GM19240 (cell line): ENCODE data around the gene ANGEL2.
"Not testable (repeated sequence)": the region's sequence is repeated elsewhere in the genome, so short reads cannot be mapped to it uniquely, and the experiment has no call there.

Experiments used
- DNase-seq: peaks from one replicate; pipeline ENCODE4 v3.0.0; 2011; ENCODE audit warnings: low spot score; ENCODE audit not compliant: insufficient read length

ANGEL2 gene

DNA sequence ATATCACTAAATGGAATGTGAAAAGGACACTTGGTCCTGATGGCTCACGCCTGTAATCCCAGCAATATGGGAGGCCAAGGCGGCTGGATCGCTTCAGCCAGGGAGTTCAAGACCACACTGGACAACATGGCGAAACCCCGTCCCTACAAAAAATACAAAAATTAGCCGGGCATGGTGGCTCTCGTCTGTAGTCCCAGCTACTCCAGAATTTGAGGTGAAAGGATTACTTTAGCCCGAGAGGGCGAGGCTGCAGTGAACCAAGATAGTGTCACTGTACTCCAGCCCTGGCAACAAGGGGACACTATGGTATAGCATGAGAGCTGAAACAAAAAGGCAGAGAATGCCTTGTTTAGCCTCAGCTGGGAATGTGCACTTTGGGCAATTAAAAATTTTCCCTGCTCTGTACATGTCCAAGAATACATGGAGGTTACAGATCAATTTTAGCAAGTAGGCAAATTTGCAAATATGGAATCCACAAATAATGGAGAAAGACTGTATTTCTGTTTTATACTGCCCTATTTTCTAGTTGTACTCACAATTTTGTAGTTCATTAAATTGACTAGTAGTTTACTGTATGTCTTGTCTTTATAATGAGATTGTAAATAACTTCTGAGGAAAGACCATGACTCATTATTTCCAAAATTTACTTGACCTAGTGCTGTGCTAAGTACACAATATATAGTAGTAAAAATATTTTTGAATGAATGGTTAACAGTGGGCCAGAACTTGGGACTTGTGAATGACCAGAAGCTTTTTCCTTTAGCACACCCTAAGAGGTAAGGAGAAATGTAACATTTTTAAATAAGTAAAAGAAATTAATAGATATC, 2.0 kb upstream of the ANGEL2 start:
- DNase-seq, result no peak

DNA sequence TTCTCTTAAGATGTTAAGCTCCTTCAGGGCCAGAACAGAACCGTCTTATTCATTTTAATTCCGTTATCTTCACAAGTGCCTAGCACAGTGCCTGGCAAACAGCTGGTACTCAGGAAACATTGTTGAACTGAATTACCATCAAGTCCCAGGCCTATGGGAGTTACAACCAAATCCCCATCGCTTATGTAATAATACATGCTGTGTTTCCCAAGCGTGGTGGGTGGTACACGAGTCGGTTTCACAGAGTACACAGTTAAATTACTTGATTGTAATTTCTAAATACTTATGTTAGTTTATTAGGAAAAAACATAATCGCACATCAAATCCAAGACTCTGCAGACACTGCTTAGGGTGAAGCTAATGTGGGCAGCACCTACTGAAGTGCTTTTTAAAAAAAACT, 1.0 kb downstream of the ANGEL2 start:
- no peak for DNase-seq

DNA sequence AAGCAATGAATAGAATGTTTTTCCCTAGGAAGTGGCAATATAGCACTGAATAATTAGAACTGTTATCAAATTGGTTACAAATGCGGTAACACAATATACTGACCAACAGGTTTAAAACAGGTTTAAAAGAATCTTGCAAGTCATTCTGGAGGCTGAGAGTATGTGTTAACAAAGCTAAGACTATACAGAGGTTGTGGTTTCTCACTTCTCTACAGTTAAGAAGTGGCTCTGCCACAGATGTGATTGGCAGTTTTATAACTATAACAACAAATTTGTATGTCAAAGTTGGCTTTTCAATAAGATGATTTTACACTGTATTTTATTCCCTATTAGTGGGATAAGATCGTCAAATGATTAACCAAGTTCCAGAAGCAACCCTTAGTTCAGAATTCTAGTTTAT, 7.1 kb downstream of the ANGEL2 start:
- no peak for DNase-seq

DNA sequence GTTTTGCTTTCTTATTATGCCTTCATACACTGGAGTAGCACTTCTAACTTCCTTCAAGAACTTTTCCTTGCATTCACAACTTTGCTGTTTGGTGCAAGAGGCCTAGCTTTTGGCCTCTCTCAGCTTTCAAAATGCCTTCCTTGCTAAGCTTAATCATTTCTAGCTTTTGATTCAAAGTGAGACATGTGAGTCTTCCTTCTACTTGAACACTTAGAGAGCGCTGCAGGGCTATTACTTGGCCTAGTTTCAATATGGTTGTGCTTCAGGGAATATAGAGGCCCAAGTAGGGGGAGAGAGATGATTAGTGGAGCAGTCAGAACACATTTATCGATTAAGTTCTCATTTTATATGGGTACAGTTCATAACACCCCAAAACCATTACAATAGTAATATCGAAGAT, 12.4 kb downstream of the ANGEL2 start:
- DNase-seq, result no peak

DNA sequence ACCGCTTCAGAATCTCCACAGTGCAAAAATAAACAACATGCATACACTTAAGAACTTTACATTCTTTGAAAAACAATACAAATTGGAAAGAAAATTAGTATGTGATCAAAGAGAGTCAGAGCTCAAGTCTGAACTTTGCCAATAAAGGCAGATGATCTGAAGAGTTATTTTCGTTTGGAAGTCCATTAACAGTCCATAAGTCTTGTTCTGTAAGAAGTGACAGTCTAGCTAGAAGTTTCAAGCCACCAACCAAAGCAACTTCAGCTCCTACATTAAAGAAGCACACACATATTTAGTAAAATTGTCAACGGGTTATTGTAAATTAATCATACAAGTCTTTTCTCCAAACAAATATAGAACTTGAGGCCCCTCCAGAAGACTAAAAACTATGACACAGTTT, 20.7 kb downstream of the ANGEL2 start:
- DNase-seq, result no peak

DNA sequence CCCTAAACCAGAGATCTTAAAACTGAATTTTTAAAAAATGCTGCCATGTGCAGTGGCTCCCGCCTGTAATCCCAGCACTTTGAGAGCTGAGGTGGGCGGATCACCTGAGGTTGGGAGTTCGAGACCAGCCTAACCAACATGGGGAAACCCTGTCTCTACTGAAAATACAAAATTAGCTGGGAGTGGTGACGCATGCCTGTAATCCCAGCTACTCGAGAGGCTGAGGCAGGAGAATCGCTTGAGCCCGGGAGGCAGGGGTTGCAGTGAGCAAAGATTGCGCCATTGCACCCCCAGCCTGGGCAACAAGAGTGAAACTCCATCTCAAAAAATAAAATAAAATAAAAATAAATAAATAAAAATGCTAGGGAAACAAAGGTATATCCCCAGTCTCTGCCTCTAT, 21.7 kb downstream of the ANGEL2 start:
- DNase-seq, result not testable (repeated sequence)

DNA sequence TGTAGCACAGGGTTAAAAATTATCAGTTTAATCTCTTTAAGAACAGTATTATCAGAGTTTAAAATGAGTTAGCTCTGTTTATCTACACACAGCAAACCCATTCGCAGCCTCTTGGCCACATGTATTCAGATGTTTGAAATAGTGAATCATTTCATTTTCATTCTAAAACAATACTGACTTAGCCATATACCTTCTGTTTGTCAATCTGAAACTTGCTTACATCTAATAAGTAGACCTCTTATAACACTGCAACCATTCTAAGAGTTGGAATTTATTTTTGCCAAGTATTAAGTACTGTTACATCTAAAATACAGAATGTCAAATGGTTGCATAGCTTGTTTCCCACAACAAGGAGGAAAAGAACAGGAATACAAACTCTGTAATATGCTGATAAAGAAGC, 25.4 kb downstream of the ANGEL2 start:
- DNase-seq, result no peak

DNA sequence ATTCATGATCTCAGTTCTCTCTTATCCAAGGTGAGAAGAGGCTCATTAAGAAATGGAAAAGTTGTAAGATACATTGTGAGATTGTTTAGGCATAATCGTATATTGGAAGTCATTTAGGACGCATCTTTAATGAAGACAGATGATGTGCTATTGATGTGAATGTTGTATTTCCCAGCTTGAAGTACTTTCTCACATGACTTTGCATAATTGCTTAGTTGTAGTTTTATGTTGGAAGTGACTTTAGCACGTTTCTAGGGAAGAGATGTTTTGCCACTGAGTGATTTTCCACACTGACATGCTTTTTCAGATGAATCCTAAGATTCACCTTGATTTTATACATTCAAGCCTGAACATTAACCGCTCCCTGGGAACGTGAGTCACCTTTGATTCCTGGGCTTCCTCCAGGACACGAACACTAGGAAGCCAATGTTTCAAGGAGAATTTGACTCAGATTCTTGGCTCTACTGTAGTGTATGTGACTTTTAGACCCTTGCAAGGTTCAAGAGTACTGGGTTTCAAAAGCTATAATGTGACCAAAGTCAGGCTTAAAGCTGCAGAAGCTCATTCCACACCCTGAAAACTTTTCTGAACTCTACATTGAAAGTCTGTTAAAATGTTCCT, 27.9 kb downstream of the ANGEL2 start:
- DNase-seq, result no peak

DNA sequence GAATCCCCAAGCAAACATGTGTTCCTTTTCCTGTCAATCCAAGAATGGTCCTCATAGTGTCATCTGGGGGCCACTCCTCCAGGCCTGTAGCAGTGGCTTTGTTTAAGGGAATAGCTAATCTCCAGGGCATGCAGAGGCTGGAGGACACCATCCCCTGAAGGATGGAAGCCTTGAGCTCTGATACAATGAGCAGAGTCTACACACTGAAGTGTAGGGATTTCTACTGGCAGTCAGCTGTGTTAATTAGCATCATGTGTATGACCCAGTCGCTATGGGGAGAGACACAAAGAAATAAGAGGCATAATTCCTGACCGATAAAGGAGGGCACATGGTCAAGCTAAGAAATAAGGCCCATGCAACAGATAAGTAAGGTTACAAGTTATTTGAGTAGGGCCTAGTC, 29.1 kb downstream of the ANGEL2 start:
- no peak for DNase-seq

DNA sequence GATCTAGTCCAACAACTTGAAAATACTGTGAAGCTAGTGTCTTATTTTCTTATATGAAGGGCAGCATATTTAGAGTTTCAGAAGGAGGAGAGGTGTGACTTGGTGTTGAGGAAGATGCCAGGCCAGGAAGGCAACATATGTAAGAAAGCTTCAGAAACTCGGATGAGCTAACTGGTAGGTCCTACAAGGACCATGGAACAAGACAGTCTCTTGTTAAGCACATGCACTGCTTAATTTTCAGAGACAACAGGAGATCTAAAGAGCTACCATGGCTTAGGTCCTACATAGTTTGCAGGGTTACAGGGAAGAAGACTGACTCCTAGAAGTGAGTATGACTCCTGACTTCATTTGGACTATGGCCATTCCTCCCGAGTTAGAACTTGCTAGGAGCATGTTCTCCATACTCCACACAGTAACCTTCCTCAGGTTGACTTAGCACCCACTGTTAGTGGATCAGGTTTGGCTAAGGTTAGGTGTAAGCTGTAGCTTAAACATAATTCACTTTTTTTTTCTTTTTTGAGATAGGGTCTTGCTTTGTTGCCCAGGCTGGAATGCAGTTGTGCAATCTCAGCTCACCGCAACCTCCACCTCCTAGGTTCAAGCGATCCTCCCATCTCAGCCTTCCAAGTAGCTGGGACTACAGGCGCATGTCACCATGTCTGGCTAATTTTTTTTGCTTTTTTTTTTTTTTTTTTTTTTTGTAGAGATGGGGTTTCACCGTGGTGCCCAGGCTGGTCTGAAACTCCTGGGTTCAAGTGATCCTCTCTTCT, 31.0 kb downstream of the ANGEL2 start:
- DNase-seq, result no peak

DNA sequence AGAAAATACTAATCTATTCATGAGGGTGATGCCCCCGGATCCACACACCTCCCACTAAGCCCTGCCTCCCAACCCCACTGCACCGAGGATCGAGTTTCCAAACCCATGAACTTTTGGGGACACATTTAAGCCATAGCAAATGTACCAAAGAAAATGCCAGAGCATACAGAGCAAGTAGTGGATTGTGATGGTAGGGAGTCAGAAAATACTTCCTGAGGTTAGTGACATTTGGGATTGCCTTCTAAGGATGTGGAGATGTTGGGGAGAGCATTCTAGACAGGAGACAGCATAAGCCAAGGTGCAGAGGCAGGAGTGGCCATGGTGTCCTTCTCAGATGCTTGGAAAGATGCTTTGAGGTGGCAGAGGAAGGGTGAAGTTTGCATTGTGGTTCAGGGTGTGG, 32.2 kb downstream of the ANGEL2 start:
- no peak for DNase-seq

DNA sequence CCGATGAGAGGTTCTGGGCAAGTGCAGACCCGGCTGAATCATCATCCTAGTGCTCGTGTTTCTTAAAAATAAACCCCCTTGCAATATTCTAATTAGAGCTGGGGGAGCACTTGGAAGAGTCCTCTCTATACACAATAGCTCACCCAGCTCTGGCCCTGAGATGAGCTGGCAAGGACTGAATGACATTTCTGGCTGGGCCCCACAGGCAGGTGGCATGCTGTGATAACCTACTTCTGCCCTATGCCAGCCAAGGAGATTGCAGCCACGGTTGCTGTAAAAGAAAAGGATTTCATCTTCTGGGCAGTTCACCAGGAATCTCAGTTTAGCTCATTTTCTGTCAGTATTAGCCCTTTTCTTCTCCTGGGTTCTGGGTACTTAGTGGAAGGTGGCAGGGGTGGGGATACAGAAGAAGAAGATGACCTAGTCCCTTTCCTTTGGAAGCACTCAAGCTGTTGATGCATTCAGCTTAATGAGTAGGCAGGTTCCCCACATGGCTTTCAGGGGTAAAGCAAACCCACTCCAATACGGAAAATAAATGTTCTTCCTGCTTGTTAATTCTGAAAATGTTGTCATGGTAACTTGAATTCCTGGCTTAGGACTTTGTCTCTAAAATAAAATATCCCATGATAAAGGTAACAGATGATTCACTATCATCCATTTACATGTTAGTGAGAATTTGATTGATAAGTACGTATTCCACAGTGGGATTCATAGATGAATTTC, 33.1 kb downstream of the ANGEL2 start:
- DNase-seq, result no peak

DNA sequence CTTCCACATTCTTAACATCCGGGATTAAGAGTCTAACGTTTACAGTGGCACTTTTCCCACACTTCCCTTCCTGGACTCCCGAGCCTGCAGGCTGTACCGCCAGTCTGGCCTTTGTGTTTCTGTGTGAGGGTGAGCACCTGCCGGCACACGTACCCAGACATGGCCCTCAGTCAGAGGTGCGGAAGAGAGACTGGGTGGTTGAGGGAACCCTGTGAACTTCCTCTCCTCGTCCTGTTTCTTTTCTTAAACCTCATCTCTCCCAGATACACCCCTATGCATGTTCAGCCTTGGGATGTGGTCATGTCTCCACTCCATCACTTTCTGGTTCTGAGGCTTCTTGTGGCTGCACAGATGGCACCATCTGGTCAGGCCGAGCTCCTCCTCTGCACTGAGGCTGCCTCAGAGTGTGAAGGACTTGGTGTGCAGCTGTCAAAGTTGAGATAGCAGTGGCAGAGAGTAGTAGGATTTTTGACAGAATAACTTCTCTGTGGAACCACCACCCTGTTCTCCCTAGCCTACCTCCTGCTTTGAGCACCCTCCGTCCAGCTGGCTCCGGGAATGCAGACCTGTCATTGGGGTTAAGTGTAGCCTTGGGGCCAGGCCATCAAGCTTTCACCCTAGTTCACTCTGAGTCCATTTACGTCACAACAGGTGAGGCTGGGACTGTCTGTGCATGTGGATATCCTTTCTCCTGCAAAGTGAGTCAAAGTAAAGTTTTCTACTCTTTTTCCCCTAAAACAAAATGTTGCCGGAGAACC, 33.9 kb downstream of the ANGEL2 start:
- DNase-seq, result no peak

DNA sequence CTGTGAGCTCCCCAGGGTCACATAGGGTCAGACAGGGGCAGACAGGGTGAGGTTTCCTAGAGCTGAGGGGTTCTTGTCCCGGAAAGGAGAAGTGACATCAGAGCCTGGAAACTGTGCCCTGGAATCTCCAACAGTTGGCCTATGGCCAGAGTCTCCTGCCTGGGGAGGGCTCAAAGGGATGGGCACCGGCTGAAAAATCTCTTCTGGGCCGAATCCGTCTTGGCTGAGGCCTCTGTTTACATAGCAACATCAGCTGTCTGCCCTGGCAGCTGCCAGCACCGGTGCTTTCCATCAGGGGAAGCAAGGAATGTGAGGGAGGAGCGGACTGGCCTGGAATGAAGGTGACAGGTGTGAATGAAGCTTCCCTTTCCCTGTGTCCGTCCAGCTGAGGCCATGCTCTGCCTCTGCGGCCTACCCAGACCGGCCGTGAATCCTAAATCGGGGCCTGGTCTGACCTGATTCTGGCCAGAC, 34.6 kb downstream of the ANGEL2 start:
- DNase-seq, result no peak

DNA sequence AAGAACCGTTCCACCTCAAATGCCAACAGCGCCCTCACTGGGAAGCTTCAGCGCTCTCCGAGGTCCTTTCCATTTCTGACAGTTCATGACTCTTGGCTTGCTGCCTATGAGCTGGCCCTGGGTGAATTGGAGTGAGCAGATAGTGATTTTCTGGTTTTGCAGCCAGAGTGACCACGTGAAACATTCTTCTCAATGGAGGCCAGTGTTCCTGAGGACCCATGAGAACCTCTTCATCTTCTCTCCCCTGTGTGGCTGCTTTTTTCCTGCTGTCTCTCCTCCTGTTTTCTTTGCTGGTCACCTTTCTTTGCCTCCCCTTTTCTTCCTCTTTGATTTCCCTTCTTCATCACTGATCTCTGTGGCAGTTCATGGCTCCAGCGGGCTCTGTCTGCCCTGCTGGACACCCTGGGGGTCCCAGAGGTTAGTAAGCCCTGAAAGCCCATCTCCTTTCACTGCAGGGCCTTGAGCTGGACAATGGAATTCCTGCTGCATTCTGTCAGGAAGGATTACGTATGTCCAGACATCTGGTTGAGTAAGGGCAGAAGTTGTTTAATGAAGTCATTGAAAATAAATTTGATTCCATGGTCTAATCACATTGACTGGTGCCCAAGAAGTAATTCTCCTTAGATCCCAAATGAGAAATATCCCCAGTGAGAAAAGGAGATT, 35.4 kb downstream of the ANGEL2 start:
- DNase-seq, result no peak

DNA sequence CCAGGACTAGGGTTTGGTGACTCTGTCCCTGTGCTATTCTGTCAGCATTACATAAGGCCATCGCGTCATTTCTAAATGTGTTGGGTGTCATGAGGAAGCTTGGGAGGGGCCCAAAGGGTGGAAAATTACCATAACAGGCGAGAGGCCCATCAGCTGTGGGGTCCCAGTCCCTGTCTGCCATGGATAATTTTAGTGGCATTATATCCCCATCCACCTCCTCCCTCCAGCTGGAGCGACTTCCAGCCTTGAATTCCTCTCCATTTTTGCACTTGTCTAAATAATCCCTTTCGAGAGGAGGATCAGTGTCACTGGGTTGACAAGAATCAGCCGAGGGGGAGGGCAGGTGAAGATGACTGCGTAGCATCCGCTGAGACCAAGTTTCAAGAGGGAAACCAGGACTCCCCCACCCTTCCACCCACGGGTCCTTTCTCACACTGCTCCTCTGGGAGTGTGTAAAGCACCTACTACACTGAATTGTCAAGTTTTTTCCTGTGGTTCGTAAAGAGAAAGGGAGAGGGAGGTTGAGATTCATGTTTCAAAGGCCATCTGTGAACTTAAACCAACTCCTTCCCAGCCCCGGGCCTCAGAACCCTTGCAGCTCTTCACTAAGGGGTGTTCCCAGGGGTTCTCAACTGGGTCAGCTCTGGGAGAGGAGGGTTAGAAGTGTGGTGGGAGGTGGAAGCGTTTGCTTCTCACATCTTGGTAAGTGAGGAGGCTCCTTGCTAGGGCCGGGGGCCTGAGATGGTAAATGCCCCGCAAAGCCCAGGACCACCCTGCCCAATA, 36.1 kb downstream of the ANGEL2 start:
- DNase-seq, result no peak

DNA sequence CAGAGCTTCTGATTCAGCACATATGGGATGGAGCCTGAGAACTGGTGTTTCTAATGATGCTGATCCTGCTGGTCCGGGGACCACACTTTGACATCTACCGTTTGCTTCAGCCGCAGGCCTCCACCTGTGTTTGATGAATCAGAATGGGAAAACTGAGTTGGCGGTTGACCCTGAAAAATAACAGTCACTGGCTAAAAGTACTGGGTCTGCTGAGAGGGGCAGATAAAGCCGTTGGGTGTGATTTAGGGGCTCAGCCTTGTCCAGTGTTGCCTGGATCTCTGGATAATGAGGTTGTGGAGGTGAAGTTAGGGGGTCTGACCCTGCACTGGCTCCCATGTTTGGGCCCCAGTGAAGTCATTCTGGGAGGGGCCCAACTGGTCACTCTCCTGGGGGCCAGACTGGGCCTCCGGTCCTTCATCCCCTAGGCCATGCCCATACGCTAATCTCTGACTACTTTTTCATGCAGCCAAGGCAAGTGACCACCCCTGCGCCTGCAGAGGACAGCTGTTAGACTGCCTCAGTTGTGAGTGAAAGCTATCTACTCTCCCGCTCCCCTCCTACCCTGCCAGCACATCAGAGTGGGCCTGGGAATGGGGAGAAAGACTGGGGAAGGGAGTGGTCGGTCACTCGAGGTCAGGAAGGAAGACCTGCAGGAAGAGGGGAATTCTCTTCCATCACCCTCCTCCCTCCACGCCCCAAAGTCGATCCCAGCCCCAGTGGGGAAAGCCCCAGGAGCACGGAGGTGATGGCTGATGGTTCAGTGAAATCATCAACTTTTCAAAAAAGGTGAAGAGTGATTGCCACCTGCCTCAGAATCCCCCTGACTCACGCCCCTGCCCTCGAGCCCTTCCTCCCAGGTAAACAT, 37.7 kb downstream of the ANGEL2 start:
- DNase-seq, result no peak

DNA sequence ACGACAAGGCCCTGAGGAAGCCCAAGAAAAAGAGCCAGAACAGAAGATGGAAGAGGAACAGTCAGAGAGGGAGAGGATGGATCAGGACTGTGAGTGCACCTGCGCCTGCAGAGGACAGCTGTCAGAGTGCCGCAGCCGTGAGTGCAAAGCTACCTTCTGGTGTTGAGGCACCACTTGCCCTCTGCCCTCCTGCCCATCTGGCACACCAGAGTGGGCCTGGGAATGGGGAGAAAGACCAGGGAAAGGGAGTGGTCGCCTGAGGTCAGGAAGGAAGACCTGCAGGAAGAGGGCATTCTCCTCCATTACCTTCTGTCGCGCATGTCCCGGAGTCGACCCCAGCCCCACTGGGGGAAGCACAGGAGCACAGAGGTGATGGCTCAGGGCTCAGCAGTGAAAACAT, 39.1 kb downstream of the ANGEL2 start:
- no peak for DNase-seq
